Smooth muscle cell (in vitro differentiated cells): ENCODE data around the gene LMBR1. TPM values are rescaled to one million over a fixed set of nuclear protein-coding genes. Genes with fewer than 3 reads are reported as not detected.

Source experiments
- DNase-seq: peaks from one replicate; lab custom pipeline; 2025; ENCODE audit not compliant: unreplicated experiment; lab: John Stamatoyannopoulos, UW
- H2AFZ ChIP-seq: fragments of 200-600 bp; sonication (generic); 2 replicates; pipeline ENCODE4 v1.6.0; 2016; ENCODE audit warnings: antibody characterized with exemption, low read depth, mild to moderate bottlenecking
- H3F3A ChIP-seq: fragments of 200-600 bp; sonication (generic); 2 replicates; pipeline ENCODE4 v1.6.0; 2017; ENCODE audit warnings: antibody characterized with exemption, low read depth
- H3K27ac ChIP-seq: fragments of 200-600 bp; sonication (generic); 2 replicates; pipeline ENCODE4 v1.5.1; 2016; ENCODE audit warnings: low read depth, mild to moderate bottlenecking
- H3K27me3 ChIP-seq: fragments of 200-600 bp; sonication (generic); 2 replicates; pipeline ENCODE4 v1.6.1; 2016; ENCODE audit warnings: low read depth, mild to moderate bottlenecking
- H3K36me3 ChIP-seq: fragments of 200-600 bp; sonication (generic); 2 replicates; pipeline ENCODE4 v1.5.1; 2016; ENCODE audit warnings: low read depth
- H3K4me1 ChIP-seq: fragments of 200-600 bp; sonication (generic); 2 replicates; pipeline ENCODE4 v1.5.1; 2016; ENCODE audit warnings: low read depth
- H3K4me2 ChIP-seq: fragments of 200-600 bp; sonication (generic); 2 replicates; pipeline ENCODE4 v1.6.0; 2016; ENCODE audit warnings: mild to moderate bottlenecking
- H3K4me3 ChIP-seq: fragments of 200-600 bp; sonication (generic); 2 replicates; pipeline ENCODE4 v1.5.1; 2016; ENCODE audit warnings: mild to moderate bottlenecking
- H3K79me2 ChIP-seq: fragments of 200-600 bp; sonication (generic); 2 replicates; pipeline ENCODE4 v1.6.0; 2016; ENCODE audit warnings: low read depth, mild to moderate bottlenecking
- H3K9ac ChIP-seq: fragments of 200-600 bp; sonication (generic); 2 replicates; pipeline ENCODE4 v1.6.0; 2016; ENCODE audit warnings: low read depth
- H3K9me3 ChIP-seq: fragments of 200-600 bp; sonication (generic); replicated peaks from 2 replicates; pipeline ENCODE4 v1.5.1; 2016; ENCODE audit warnings: low read depth
- H4K20me1 ChIP-seq: fragments of 200-600 bp; sonication (generic); 2 replicates; pipeline ENCODE4 v1.6.0; 2016; ENCODE audit warnings: low read depth
- CTCF ChIP-seq: fragments of 200-600 bp; sonication (generic); IDR thresholded peaks from 2 replicates; pipeline ENCODE4 v1.5.1; 2017; ENCODE audit warnings: borderline replicate concordance, mild to moderate bottlenecking, antibody characterized with exemption; ENCODE audit not compliant: insufficient read depth, poor library complexity, severe bottlenecking
- WGBS: methylation state at CpG from one replicate; pipeline ENCODE4 v1.1.7; 2016; ENCODE audit warnings: low lambda C conversion rate; 5-methylcytosine and 5-hydroxymethylcytosine counted together
- polyA plus RNA-seq: library from polyadenylated mRNA; unstranded; fragments of >200 nt; fragmentation: Nextera tagmentation; extraction: Ambion mirVana; gene quantifications from 2 replicates; pipeline ENCODE4 v1.2.1, GENCODE V29; 2016
- total RNA-seq: library from RNA; depleted of rRNA; stranded (reverse); fragments of >200 nt; gene quantifications from 2 replicates; pipeline ENCODE4 v1.2.3, GENCODE V29; 2014

The LMBR1 gene
- total and polyA plus RNA-seq, 2 experiments from 2014 or later: 9.7 to 30.3 TPM

- no peak for TF ChIP-seq CTCF
- Histone ChIP-seq H3K36me3 (peaks cover 7% of the 10 kb centered on the region), H3K9ac (no peak overlapping the region), H3K27ac (no peak overlapping the region), H3K4me1 (no peaks in the 10 kb centered on the region), H3K27me3 (no peaks in the 10 kb centered on the region), H3K9me3 (no peaks in the 10 kb centered on the region), H4K20me1 (no peaks in the 10 kb centered on the region), H3K4me3 (no peak overlapping the region), H3K4me2 (no peak overlapping the region), H3F3A (no peaks in the 10 kb centered on the region), H3K79me2 (no peaks in the 10 kb centered on the region), H2AFZ (no peak overlapping the region)
- WGBS: 100% methylated on average over 1 of the region's 1 CpG
- DNase-seq: no peak
Observed at GRCh38 chr7:156832195-156832877, 60.6 kb downstream of the LMBR1 start.

GRCh38 chr7:156829669-156830336, 63.2 kb downstream of the LMBR1 start:
- H3K79me2 ChIP-seq: no peaks in the 10 kb centered on the region
- no peaks in the 10 kb centered on the region for H4K20me1 ChIP-seq
- no peak for TF ChIP-seq CTCF
- no peak overlapping the region for H3K9ac ChIP-seq
- no peaks in the 10 kb centered on the region for H3F3A ChIP-seq
- no peak overlapping the region for H2AFZ ChIP-seq
- no peak overlapping the region for H3K4me2 ChIP-seq
- H3K4me1 ChIP-seq: no peaks in the 10 kb centered on the region
- no peak for DNase-seq
- H3K36me3 ChIP-seq: peaks cover 7% of the 10 kb centered on the region
- no peak overlapping the region for H3K4me3 ChIP-seq
- H3K9me3 ChIP-seq: no peaks in the 10 kb centered on the region
- no peaks in the 10 kb centered on the region for H3K27me3 ChIP-seq
- no peak overlapping the region for H3K27ac ChIP-seq
- WGBS: 87% methylated on average over 6 of the region's 6 CpGs

GRCh38 chr7:156827587-156828203, 65.3 kb downstream of the LMBR1 start:
- no peaks in the 10 kb centered on the region for H3K27me3 ChIP-seq
- H3K36me3 ChIP-seq: peaks cover 4% of the 10 kb centered on the region
- no peaks in the 10 kb centered on the region for H3F3A ChIP-seq
- no peaks in the 10 kb centered on the region for H4K20me1 ChIP-seq
- DNase-seq: no peak
- H3K4me2 ChIP-seq: no peak overlapping the region
- H3K9ac ChIP-seq: no peak overlapping the region
- 88% methylated on average over 6 of the region's 6 CpGs for WGBS
- TF ChIP-seq CTCF: peak; percentile 56
- H3K79me2 ChIP-seq: no peaks in the 10 kb centered on the region
- no peak overlapping the region for H3K27ac ChIP-seq
- H3K9me3 ChIP-seq: no peaks in the 10 kb centered on the region
- H2AFZ ChIP-seq: no peak overlapping the region
- no peak overlapping the region for H3K4me3 ChIP-seq
- no peaks in the 10 kb centered on the region for H3K4me1 ChIP-seq
